ENCODE results near the gene HECTD3.

The HECTD3 gene

DNA sequence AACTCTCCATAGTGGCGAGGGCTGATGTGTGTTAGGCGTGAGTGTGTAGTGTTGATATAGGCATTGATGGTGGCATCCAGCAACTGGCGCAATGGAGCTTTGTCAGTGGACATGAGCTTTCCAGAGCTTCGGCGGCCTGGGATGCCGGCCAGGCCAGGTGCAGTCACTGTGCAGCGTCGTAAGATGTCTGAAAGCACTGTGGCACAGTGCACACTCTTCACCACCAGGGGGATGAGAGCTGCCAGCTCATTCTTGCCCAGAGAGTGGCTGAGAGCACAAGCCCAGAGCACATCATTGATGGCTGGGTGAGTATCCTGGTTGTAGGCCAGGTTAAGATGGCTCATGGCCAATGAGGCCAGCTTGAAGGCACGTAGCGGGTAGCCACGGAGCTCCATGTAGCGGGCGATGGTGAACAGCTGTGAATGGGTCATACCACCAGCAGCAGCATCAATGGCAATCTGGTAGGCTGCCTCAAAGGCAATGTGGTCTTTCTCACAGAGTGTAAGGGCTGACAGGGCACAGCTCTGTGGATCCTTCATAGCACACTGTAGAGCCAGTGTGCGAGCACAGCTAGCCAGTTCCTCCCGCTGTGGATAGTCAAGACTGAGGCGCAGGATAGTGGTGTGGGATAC, 7.6 kb upstream of the HECTD3 start:
- peak in 1 of 2 experiments; percentile 56 for DNase-seq (ENCODE audit: low read depth in 1 of 2, low spot score in 1 of 2)
- TF ChIP-seq CTCF (IDR thresholded peaks at IDR 0.05; ENCODE audit: insufficient read depth, low read length) (peak; percentile 91), POLR2AphosphoS5 (IDR thresholded peaks at IDR 0.05; ENCODE audit: low read depth) (no peak)
- Histone ChIP-seq H3K27me3 (ENCODE audit: insufficient read depth, poor library complexity, severe bottlenecking) (no peaks in the 10 kb centered on the region), H3K27ac (replicated peaks) (no peak overlapping the region), H3K4me3 (replicated peaks; ENCODE audit: insufficient read depth, low read length) (no peak overlapping the region)

DNA sequence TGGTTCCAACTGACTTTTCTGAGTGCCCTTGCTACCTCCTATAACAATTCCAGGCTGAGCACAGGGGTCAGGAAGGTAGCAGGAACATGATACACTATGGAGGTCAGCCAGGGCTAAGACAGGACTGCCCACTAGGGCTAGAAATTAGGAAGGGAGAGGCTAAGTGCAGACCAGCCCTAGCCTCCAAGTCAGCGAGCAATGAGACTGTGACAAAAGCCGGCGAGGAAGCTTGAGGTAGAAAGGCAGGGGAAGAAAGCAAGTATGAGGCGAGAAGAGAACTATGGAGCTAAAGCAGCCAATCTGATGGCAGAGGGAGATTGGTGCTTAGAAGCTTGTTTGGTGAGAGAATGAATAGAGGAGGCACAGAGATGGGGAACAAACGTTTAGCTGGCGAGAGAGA, 5.6 kb upstream of the HECTD3 start:
- Histone ChIP-seq H3K27me3 (ENCODE audit: insufficient read depth, poor library complexity, severe bottlenecking) (no peaks in the 10 kb centered on the region), H3K27ac (replicated peaks) (no peak overlapping the region), H3K4me3 (replicated peaks; ENCODE audit: insufficient read depth, low read length) (no peak overlapping the region)
- TF ChIP-seq REST (IDR thresholded peaks at IDR 0.05; ENCODE audit: insufficient replicate concordance, low read depth) (no peak), CTCF (IDR thresholded peaks at IDR 0.05; ENCODE audit: insufficient read depth, low read length) (no peak), POLR2AphosphoS5 (IDR thresholded peaks at IDR 0.05; ENCODE audit: low read depth) (no peak), GABPA (IDR thresholded peaks at IDR 0.05; ENCODE audit: low read depth) (no peak), SPI1 (IDR thresholded peaks at IDR 0.05; ENCODE audit: borderline replicate concordance, low read depth) (no peak)
- no peak for DNase-seq (ENCODE audit: low read depth in 1 of 2, low spot score in 1 of 2)

DNA sequence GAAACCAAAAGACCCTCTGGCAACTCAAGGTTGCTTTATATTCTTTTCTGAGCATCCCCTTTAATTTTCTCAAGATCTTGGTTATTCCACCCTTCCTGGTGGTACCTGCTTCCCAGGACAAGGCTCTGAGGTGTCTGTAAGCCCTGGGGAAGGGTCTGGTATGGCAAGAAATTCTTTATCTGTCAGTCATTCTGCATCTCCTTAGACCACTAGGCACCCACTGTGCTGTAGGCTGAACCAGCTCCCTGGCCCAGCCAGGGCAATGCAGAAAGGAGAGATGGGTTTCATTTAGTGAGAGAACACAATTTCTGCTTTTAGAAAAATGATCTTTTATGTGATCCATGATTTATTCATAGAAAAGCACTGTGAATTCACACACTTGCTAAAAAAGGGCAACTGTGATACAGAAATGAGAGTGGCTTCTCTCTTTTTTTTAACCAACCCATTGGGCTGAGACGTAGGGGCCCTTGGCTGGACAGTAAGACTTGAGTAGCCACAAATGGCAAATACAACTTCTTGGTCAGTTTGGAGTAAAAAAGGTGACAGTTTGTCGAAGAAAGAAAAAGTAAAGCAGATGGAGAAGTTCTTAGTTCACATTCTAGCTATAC, 5.1 kb upstream of the HECTD3 start:
- Histone ChIP-seq H3K4me3 (replicated peaks; ENCODE audit: insufficient read depth, low read length) (no peak overlapping the region), H3K27ac (replicated peaks) (no peak overlapping the region), H3K27me3 (ENCODE audit: insufficient read depth, poor library complexity, severe bottlenecking) (no peaks in the 10 kb centered on the region)
- TF ChIP-seq POLR2AphosphoS5 (IDR thresholded peaks at IDR 0.05; ENCODE audit: low read depth) = no peak
- TF ChIP-seq REST (IDR thresholded peaks at IDR 0.05; ENCODE audit: insufficient replicate concordance, low read depth) = no peak
- no peak for TF ChIP-seq SPI1 (IDR thresholded peaks at IDR 0.05; ENCODE audit: borderline replicate concordance, low read depth)
- TF ChIP-seq CTCF (IDR thresholded peaks at IDR 0.05; ENCODE audit: insufficient read depth, low read length) = no peak
- no peak for TF ChIP-seq GABPA (IDR thresholded peaks at IDR 0.05; ENCODE audit: low read depth)
- no peak for DNase-seq (ENCODE audit: low read depth in 1 of 2, low spot score in 1 of 2)

DNA sequence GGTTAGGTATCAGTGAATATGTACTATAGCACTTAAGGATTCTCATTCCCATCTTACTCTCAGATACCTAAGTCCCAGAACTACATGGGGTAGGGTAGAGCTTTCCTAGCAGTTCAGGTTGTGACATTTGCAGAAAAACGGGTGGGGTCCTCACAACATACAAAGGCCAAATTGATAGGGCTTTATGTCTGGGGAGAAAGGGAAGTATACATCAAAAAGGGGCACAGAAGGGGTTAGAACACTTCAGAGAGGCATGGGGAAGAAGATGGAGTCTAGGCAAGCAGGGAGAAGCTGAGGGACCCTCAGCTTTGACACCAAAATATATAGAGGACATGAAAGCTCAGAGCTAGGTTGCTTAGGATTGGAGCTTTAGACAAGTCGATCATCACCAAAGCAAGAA, 4.6 kb upstream of the HECTD3 start:
- no peaks in the 10 kb centered on the region for H3K27me3 ChIP-seq (ENCODE audit: insufficient read depth, poor library complexity, severe bottlenecking)
- H3K27ac ChIP-seq (replicated peaks) = no peak overlapping the region
- no peak overlapping the region for H3K4me3 ChIP-seq (replicated peaks; ENCODE audit: insufficient read depth, low read length)
- no peak for DNase-seq (ENCODE audit: low read depth in 1 of 2, low spot score in 1 of 2)
- TF ChIP-seq REST (IDR thresholded peaks at IDR 0.05; ENCODE audit: insufficient replicate concordance, low read depth) (no peak), CTCF (IDR thresholded peaks at IDR 0.05; ENCODE audit: insufficient read depth, low read length) (no peak), SPI1 (IDR thresholded peaks at IDR 0.05; ENCODE audit: borderline replicate concordance, low read depth) (no peak), GABPA (IDR thresholded peaks at IDR 0.05; ENCODE audit: low read depth) (no peak), POLR2AphosphoS5 (IDR thresholded peaks at IDR 0.05; ENCODE audit: low read depth) (no peak)
